Measurements from ENCODE around the gene FOXK1. TPM values are rescaled to one million over a fixed set of nuclear protein-coding genes. Genes with fewer than 3 reads are reported as not detected.

Gene FOXK1
- total RNA-seq, 4 donors from 2014 or later, result 28.0 to 59.9 (median 34.2) TPM

- no peaks in the 10 kb centered on the region for H3K36me3 ChIP-seq
- H3K27me3 ChIP-seq, result no peaks in the 10 kb centered on the region
- 75 to 100% methylated on average over 1 to 2 of the region's 2 CpGs for WGBS, 2 donors (ENCODE audit: low coverage in 1 of 2)
- H3K4me1 ChIP-seq, result peaks cover 0 to 6% (median 2%) of the 10 kb centered on the region in 4 donors
- intact Hi-C loops (cut with DNase I; ENCODE audit: low total_unique reads) (no loop called here), in situ Hi-C loops (cut with MboI; ENCODE audit: low pct_ligation_motif_present in 1 of 4, low pct_unique_long_range_greater_than_20kb in 1 of 4, low sequenced_read_pairs in 3 of 4) (loop anchor here in 1 of 4 donors (25.0 kb wide), 1 partner anchor 432 kb away; no protein-coding TSS in a partner anchor)
- H3K4me3 ChIP-seq, result no peak overlapping the region
- H3K9me3 ChIP-seq, result peaks cover 0 to 11% of the 10 kb centered on the region in 2 donors
- TF ChIP-seq POLR2A (IDR thresholded peaks at IDR 0.05) (no peak), POLR2AphosphoS5 (IDR thresholded peaks at IDR 0.05) (no peak), EP300 (IDR thresholded peaks at IDR 0.05; ENCODE audit: low read depth) (no peak)
- TF ChIP-seq, protein P1, sequence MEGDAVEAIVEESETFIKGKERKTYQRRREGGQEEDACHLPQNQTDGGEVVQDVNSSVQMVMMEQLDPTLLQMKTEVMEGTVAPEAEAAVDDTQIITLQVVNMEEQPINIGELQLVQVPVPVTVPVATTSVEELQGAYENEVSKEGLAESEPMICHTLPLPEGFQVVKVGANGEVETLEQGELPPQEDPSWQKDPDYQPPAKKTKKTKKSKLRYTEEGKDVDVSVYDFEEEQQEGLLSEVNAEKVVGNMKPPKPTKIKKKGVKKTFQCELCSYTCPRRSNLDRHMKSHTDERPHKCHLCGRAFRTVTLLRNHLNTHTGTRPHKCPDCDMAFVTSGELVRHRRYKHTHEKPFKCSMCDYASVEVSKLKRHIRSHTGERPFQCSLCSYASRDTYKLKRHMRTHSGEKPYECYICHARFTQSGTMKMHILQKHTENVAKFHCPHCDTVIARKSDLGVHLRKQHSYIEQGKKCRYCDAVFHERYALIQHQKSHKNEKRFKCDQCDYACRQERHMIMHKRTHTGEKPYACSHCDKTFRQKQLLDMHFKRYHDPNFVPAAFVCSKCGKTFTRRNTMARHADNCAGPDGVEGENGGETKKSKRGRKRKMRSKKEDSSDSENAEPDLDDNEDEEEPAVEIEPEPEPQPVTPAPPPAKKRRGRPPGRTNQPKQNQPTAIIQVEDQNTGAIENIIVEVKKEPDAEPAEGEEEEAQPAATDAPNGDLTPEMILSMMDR (IDR thresholded peaks at IDR 0.05), result no peak
- H3K27ac ChIP-seq, result no peak overlapping the region
- DNase-seq, result no peak
Observed at GRCh38 chr7:4655311-4655710, 26.8 kb upstream of the FOXK1 start.

- no peaks in the 10 kb centered on the region for H3K27me3 ChIP-seq
- DNase-seq, result no peak
- no peak overlapping the region for H3K4me3 ChIP-seq
- no peak overlapping the region for H3K27ac ChIP-seq
- TF ChIP-seq POLR2AphosphoS5 (IDR thresholded peaks at IDR 0.05), result no peak
- TF ChIP-seq EP300 (IDR thresholded peaks at IDR 0.05; ENCODE audit: low read depth), result no peak
- TF ChIP-seq, protein P1 (IDR thresholded peaks at IDR 0.05), result no peak
- no peak for TF ChIP-seq POLR2A (IDR thresholded peaks at IDR 0.05)
- 87 to 94% methylated on average over 4 of the region's 4 CpGs for WGBS, 2 donors (ENCODE audit: low coverage in 1 of 2)
- peaks cover 0 to 14% of the 10 kb centered on the region in 2 donors for H3K9me3 ChIP-seq
- H3K36me3 ChIP-seq, result no peaks in the 10 kb centered on the region
- in situ Hi-C loops (cut with MboI; ENCODE audit: low pct_ligation_motif_present in 1 of 4, low pct_unique_long_range_greater_than_20kb in 1 of 4, low sequenced_read_pairs in 3 of 4), result loop anchor here in 1 of 4 donors (25.0 kb wide), 1 partner anchor 431 kb away; no protein-coding TSS in a partner anchor
- intact Hi-C loops (cut with DNase I; ENCODE audit: low total_unique reads), result no loop called here
- H3K4me1 ChIP-seq, result peaks cover 0 to 2% (median under 1%) of the 10 kb centered on the region in 4 donors
Observed at GRCh38 chr7:4655896-4656295, 26.2 kb upstream of the FOXK1 start.

DNA sequence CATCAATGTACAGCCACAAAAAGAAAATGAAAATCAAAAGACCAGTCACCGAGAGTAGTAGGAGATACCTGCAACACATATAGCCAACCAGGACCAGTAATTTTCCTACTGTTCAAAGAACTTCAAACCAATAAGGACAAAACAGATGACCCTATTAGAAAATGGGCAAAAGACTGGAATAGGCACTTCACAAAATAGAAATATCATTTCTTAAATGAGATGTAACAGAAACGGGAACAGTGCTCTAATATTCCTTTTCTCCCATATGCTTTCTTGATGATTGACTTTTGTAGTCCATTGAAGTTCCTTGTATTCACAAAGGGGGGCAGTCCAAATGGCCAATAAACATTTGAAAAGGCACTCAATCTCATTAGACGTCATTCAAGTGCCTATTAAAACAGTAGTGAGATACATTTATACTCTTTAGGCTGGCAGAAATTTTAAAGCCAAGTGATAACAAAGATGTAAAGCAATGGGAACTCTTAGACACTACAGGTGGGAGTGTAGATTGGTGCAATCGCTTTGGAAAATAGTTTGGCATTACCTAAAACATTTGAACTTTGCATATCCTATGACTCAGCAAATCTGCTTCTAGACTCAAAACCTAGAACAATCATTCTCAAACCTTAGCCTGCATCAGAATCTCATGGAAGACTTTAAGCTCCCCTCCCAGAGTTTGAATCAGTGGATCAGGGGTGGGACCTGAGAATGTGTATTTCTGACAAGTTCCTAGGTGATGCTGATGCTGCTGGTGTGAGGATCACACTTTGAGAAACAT is 24.3 kb upstream of the FOXK1 start:
- in situ Hi-C loops (cut with MboI; ENCODE audit: low pct_ligation_motif_present in 1 of 4, low pct_unique_long_range_greater_than_20kb in 1 of 4, low sequenced_read_pairs in 3 of 4) (loop anchor here in 1 of 4 donors (25.0 kb wide), 1 partner anchor 429 kb away; no protein-coding TSS in a partner anchor), intact Hi-C loops (cut with DNase I; ENCODE audit: low total_unique reads) (no loop called here)
- H3K27me3 ChIP-seq, result no peaks in the 10 kb centered on the region
- DNase-seq, result no peak
- no peaks in the 10 kb centered on the region for H3K36me3 ChIP-seq
- peaks cover 0 to 4% (median 0%) of the 10 kb centered on the region in 4 donors for H3K4me1 ChIP-seq
- TF ChIP-seq, protein P1 (IDR thresholded peaks at IDR 0.05), result no peak
- no peak overlapping the region for H3K4me3 ChIP-seq
- 77 to 85% methylated on average over 4 of the region's 4 CpGs for WGBS, 2 donors (ENCODE audit: low coverage in 1 of 2)
- peaks cover 0 to 14% of the 10 kb centered on the region in 2 donors for H3K9me3 ChIP-seq
- no peak overlapping the region for H3K27ac ChIP-seq

GRCh38 chr7:4659551-4660286 is 22.4 kb upstream of the FOXK1 start:
- Histone ChIP-seq H3K4me1 (peaks cover 0 to 4% (median 0%) of the 10 kb centered on the region in 4 donors), H3K27me3 (no peaks in the 10 kb centered on the region), H3K27ac (no peak overlapping the region), H3K4me3 (no peak overlapping the region), H3K36me3 (no peaks in the 10 kb centered on the region), H3K9me3 (peaks cover 0 to 14% of the 10 kb centered on the region in 2 donors)
- WGBS, 2 donors (ENCODE audit: low coverage in 1 of 2), result 85 to 89% methylated on average over 2 of the region's 2 CpGs
- no peak for DNase-seq
- in situ Hi-C loops (cut with MboI; ENCODE audit: low pct_ligation_motif_present in 1 of 4, low pct_unique_long_range_greater_than_20kb in 1 of 4, low sequenced_read_pairs in 3 of 4), result loop anchor here in 1 of 4 donors (25.0 kb wide), 1 partner anchor 428 kb away; no protein-coding TSS in a partner anchor
- intact Hi-C loops (cut with DNase I; ENCODE audit: low total_unique reads), result no loop called here
- TF ChIP-seq POLR2AphosphoS5 (IDR thresholded peaks at IDR 0.05), result no peak

Data from transverse colon (tissue), 4 donors.